Activated T-helper 1 cell treated with anti-CD3 and anti-CD28 coated beads, Interleukin-2, amount 50 U/mL, for 16 hours (primary cell): ENCODE data around the gene ARHGAP23.

ENCODE experiments used
- DNase-seq, 2 donors: peaks; one replicate each; pipeline ENCODE4 v3.0.0-alpha.2; 2020; ENCODE audit warnings: low read depth in 1 of 2, low spot score in 1 of 2

The ARHGAP23 gene

GRCh38 chr17:38547444-38547843 is 119.2 kb downstream of the ARHGAP23 start:
- no peak for DNase-seq

- DNase-seq = no peak
Observed at GRCh38 chr17:38549285-38549684, 121.0 kb downstream of the ARHGAP23 start.

GRCh38 chr17:38550661-38551060 is 122.4 kb downstream of the ARHGAP23 start:
- DNase-seq = no peak

GRCh38 chr17:38551121-38551520 is 122.9 kb downstream of the ARHGAP23 start:
- DNase-seq = no peak

DNA sequence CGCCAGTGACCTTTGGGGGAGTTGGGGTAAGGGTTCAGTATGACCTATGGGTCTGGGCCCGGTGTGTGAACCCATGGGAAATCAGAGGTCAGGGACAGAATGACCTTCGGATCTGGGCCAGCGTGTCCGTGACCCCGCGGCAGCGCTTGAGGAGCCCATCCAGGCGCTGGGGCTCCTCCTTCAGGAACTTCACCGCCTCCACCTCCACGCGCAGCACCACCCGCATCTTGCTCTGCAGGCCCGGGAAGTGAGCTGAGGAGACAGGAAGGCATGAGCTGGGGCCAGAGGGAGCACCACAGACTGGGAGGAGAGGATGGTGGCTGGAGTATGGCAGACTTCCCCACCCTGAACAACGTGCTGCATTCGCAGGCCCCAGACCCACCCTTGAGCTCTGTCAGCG is 124.1 kb downstream of the ARHGAP23 start:
- no peak for DNase-seq

DNA sequence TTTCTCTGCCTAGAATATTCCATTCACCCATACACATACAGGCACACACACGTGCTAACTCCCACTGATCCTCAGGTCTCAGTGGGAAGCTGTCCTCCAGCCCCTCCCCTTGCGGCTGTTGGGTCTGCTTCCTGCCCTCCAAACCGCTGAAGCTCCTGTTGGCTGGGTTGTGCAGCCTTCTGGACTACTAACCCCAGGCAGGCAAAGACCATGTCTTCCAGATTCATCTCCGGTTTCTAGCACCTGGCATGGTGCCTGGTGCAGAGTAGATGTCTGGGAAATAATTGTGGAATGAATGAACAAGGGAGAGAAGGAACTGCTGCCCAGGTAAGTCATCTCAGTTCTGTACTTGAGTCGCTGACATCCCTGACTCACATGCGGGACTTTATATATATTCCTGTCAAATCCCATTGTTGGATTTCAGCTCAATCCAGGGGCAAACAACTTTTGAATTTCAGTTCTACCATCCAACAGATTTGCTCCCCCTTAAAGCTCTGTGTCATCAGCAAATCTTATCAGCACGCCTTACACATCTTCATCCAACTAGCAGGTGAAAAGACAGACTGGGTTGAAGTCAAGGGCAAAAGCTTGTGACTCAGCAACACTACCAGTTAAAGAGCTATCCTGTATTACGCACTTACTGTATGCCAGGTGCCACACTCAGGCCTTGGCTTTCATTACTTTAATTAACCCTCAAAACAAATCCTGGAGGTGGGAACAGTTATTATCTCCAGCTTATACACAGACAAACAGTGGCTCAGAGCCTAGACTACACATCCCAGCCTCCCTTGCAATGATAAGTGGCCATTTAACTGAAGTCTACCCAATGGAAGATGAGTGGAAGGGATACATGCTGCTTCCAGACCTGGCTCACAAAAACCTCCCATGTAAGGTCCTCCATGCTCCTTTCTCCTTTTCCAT is 126.4 kb downstream of the ARHGAP23 start:
- no peak for DNase-seq

- no peak for DNase-seq
Observed at GRCh38 chr17:38556239-38556638, 128.0 kb downstream of the ARHGAP23 start.

GRCh38 chr17:38557396-38557795 is 129.1 kb downstream of the ARHGAP23 start:
- no peak for DNase-seq

DNA sequence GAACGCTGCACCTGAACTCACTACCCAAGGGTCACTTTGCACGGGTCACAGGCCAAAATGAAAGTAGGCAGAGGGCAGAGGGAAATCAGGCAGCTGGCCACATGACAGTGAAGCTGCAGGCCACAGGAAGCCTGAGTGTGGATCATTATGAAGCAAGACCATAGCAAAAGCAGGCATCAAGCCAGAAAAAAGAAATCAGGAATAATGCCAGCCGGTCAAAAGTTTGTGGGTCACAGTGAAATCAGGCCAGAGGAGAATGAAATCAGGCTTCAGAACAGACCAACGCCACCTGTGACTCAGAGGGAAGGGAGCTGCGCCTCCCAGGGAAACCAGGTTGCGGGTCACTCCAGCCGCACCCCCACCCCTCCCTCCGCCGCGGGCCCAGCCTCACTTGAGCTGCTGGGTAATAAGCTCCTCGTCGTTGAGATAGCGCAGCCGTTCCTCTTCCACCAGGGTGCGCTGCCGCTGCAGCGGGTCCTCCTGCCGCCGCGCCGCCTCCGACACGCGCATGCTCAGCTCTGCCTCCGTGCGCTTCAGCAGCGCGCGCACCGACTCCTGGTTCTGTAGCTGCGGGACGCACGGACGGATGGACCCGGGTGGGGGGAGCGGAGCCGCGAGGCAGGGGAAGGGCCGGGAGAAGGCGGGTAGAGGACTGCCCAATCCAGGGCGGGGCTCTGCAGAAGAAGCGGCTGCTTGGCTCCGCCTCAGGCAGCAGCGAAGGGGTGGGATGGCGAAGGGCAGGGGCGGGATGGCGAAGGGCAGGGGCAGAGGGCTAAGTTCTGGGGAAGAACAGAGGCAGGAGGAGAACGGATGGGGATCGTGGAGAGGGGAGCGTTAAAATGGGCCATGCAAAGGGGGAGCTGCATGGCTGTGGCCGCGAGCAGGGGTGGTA is 129.8 kb downstream of the ARHGAP23 start:
- peak; percentile 80 to 83 for DNase-seq

GRCh38 chr17:38558728-38559050 is 130.4 kb downstream of the ARHGAP23 start:
- DNase-seq = no peak

DNA sequence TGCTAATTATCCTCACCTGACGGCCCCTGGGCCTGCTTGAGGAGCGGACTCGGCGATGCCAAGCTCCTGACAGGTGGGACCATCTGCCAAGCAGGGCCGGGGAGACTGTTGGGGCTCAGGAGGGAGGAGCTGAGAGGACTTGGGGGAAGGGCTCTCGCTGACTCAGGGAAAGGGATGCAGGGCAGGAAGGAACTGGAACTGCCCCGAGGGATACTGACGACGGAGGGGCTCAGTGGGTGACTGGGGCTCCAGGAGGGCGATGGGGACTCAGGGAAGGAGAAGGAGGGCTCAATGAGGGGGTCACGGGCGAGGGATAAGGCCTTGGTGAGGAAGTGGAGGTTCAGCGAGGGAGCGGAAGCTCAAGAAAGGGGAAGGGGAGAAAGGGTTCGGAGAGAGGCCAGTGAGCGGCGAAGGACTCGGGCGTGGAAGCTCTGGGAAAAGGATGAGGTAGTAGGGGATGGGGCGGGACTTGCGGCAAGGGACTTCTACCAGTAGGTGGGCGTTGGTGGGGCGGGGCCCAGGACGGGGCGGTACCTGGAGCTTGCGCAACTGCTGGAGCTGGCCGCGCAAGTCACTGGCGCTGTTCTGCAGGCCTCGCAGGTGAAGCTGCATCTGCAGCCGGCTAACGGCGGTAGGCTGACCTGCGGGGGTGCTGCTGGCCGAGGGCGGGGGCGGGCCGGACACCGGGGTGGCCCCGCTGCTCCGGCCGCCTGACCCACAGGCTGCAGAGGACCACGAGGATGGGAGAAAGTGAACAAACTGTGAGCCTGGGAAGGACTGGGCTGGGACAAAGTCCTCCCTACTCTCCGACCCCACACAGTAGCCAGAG is 131.0 kb downstream of the ARHGAP23 start:
- DNase-seq = peak; percentile 77 to 81

DNA sequence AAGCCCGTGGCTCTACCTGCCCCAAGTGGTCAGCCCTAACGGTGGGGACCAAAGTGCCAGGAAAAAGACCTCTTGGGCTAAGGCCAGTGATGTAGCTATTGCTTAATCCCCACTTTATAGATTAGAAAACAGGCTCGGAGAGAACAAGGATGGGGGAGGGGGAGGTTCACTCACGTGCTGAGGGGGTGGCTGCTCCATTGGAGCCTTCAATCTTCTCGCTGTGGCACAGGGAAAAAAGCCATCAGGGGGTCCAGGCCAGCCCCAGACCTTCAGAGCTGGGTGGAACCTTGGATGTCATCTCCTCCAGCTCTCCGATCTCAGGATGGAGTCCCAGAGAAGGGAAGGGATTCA is 131.6 kb downstream of the ARHGAP23 start:
- DNase-seq = no peak

GRCh38 chr17:38560503-38561318 is 132.4 kb downstream of the ARHGAP23 start:
- no peak for DNase-seq

DNA sequence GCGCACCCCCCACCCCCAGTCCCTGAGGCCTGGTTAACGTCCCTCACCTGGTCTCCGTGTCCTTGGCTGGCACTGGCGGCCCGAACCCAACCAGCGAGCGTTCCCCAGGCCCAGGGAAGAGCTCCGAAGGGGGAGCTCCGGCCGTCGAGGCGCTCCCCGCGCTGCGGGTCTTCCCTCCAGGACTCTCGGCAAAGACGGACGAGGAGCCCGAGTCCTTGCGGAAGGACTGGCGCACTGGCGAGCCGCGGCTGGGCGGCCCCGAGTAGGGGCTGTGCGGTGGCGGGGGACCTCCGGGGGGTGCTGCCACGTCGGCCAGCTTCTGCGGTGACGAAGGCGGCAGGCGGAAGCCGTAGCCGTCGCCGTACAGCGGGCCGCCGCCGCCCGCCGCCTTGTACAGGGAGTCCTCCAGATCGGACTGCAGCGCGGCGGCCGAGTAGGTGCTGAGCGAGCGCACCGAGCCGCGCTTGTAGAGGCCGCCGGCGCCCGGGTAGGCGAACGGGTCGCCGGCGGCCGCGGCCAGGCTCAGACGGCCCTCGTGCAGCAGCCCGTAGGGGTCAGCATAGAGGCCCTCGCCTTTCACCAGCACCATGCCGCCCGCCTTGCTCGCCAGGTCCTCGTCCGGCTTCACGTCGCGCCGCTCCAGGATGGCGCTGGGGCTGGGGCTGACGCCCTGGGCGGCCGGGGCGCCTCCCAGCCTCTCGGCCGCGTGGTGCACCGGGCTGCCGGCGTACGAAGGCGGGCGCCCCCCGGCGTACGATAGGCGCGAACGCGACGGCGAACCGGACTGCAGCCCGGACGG is 133.4 kb downstream of the ARHGAP23 start:
- no peak for DNase-seq
